ENCODE results near the gene TMEM229B.

Gene TMEM229B

DNA sequence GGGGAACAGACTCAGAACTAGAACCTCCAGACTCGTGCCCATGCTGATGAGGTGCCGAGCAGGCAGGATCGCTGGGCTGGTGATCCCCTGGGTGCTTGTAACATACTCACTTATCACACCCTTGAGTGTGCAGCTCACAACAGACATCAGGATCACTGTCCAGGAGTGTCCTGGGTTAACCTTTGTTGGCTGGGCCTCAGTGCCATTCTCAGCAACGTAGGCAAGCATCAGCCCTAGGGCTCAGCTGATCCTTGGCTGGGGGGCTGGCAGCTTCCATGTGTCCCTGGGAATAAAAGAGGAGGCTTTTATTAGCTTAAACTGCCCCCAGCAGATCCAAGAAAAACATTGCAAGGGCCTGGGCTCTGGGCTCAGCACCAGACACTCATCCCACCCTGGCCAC, 1.6 kb downstream of the TMEM229B start:
- Histone ChIP-seq H3K79me2 (no peaks in the 10 kb centered on the region), H3K27ac (no peak overlapping the region), H3K9ac (no peak overlapping the region), H3K4me3 (ENCODE audit: low read depth, low read length) (no peak overlapping the region), H2AFZ (no peak overlapping the region), H3K4me2 (ENCODE audit: low read length) (no peak overlapping the region), H3K36me3 (ENCODE audit: control insufficient read depth, insufficient read depth, low read length) (no peaks in the 10 kb centered on the region), H3K4me1 (peaks cover 8% of the 10 kb centered on the region), H3K9me3 (ENCODE audit: control insufficient read depth, low read length) (no peaks in the 10 kb centered on the region), H3K27me3 (ENCODE audit: control insufficient read depth, insufficient read depth, low read length) (no peaks in the 10 kb centered on the region)
- no peak for TF ChIP-seq CTCF (IDR thresholded peaks at IDR 0.05)

GRCh38 chr14:67485501-67486095, 2.9 kb downstream of the TMEM229B start:
- Histone ChIP-seq H3K27me3 (ENCODE audit: control insufficient read depth, insufficient read depth, low read length) (no peaks in the 10 kb centered on the region), H3K4me2 (ENCODE audit: low read length) (no peak overlapping the region), H3K4me1 (peaks cover 2% of the 10 kb centered on the region), H3K79me2 (no peaks in the 10 kb centered on the region), H3K9ac (no peak overlapping the region), H3K27ac (no peak overlapping the region), H3K4me3 (ENCODE audit: low read depth, low read length) (no peak overlapping the region), H2AFZ (no peak overlapping the region), H3K36me3 (ENCODE audit: control insufficient read depth, insufficient read depth, low read length) (no peaks in the 10 kb centered on the region), H3K9me3 (ENCODE audit: control insufficient read depth, low read length) (no peaks in the 10 kb centered on the region)
- TF ChIP-seq CTCF (IDR thresholded peaks at IDR 0.05): no peak

DNA sequence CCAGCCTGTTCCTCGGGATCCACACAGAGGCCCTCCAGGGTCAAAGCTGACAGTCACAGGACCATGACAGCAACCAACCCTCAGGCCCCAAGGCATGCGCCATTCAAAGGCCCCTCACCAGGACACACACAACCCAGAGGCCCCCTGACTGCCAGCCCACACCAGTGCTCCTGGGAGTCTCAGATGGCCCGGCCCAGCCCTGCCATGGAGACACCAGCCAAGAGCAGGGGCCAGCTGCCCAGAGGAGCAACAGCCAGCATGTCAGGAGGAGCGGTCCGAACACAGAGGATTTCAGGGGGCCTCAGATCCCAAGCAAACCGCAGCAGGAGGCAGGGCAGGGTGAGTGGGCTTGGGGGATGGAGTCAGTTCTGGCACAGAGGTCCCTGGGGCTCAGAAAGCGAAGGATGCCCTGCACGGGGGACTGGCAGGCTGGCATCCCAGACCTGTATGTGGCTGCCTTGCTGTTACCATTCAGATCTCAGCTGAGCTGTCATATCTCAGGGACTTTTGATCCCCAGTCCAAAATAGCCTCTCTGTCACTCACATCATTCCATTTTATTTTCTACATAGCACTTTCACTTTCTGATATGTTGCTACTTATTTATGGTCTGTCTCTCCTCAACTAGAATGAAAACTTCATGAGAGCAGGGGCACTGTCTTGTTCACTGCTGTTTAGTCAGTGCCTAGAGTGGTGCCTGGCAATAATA, 4.8 kb downstream of the TMEM229B start:
- Histone ChIP-seq H3K27ac (no peak overlapping the region), H3K36me3 (ENCODE audit: control insufficient read depth, insufficient read depth, low read length) (no peaks in the 10 kb centered on the region), H2AFZ (no peak overlapping the region), H3K4me2 (ENCODE audit: low read length) (no peak overlapping the region), H3K27me3 (ENCODE audit: control insufficient read depth, insufficient read depth, low read length) (no peaks in the 10 kb centered on the region), H3K9me3 (ENCODE audit: control insufficient read depth, low read length) (no peaks in the 10 kb centered on the region), H3K4me1 (peaks cover 2% of the 10 kb centered on the region), H3K79me2 (no peaks in the 10 kb centered on the region), H3K9ac (no peak overlapping the region), H3K4me3 (ENCODE audit: low read depth, low read length) (no peak overlapping the region)
- TF ChIP-seq CTCF (IDR thresholded peaks at IDR 0.05): no peak

DNA sequence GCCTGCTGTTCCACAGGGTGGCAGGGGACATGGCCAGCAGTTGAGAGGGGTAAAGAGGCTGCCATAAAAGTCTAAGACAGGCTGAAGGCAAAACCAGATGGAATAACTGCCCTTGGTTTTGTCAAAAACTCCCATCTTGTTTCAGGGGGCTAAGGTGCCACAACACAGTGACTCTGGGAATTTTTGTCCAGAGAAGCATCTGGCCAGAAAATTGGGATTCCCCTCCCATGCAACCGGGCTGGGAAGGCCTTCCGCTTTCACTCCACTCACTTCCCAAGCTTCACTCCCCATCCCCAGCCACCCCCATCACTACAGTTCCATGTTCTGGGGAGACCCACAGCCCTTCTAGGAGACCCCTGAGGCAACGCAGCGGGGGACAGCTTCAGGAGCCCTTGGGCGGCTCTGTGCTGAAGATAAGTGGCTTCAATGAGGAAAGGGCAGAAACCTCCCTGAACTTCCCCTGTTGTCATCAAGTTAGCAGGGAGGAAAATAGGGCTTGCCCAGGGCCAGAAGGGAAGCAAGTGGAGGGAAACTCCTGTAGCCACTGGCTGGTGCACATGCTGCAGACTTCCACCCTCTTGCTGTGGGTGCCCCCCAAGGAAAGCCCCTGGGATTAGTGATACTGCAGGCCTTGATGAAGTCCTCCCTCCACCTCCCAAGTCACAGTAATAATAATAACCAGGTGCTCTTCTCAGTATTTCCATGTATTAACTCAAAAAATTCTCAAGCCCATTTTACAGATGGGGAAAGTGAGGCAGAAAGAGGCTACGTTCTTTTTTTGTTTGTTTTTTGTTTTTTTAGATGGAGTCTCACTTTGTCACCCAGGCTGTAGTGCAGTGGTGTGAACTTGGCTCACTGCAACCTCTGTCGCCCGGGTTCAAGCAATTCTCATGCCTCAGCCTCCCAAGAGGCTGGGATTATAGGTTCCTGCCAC, 6.0 kb downstream of the TMEM229B start:
- no peaks in the 10 kb centered on the region for H3K36me3 ChIP-seq (ENCODE audit: control insufficient read depth, insufficient read depth, low read length)
- TF ChIP-seq CTCF (IDR thresholded peaks at IDR 0.05): no peak
- H3K79me2 ChIP-seq: no peaks in the 10 kb centered on the region
- no peaks in the 10 kb centered on the region for H3K9me3 ChIP-seq (ENCODE audit: control insufficient read depth, low read length)
- H2AFZ ChIP-seq: no peak overlapping the region
- no peak overlapping the region for H3K4me3 ChIP-seq (ENCODE audit: low read depth, low read length)
- no peak overlapping the region for H3K9ac ChIP-seq
- no peak overlapping the region for H3K4me2 ChIP-seq (ENCODE audit: low read length)
- H3K27me3 ChIP-seq (ENCODE audit: control insufficient read depth, insufficient read depth, low read length): no peaks in the 10 kb centered on the region
- no peak overlapping the region for H3K27ac ChIP-seq
- peaks cover 2% of the 10 kb centered on the region for H3K4me1 ChIP-seq

Data from parathyroid adenoma (tissue), 2 donors.